GM18519 (cell line): ENCODE data around the gene IL10RB.

Source experiments
- ATAC-seq: cut with Tn5 transposase; IDR thresholded peaks from one replicate; pipeline ENCODE4 v1.9.1; 2021; ENCODE audit warnings: mild to moderate bottlenecking, moderate library complexity; ENCODE audit not compliant: unreplicated experiment, low FRiP score

The IL10RB gene

GRCh38 chr21:33324291-33325221 is 58.4 kb downstream of the IL10RB start, which contains the start of gene IFNAR1:
Gene IFNAR1 (plus strand): TSS chr21:33324970. CDS start chr21:33325056, 86 bp downstream.
- peak; percentile 49 for ATAC-seq

DNA sequence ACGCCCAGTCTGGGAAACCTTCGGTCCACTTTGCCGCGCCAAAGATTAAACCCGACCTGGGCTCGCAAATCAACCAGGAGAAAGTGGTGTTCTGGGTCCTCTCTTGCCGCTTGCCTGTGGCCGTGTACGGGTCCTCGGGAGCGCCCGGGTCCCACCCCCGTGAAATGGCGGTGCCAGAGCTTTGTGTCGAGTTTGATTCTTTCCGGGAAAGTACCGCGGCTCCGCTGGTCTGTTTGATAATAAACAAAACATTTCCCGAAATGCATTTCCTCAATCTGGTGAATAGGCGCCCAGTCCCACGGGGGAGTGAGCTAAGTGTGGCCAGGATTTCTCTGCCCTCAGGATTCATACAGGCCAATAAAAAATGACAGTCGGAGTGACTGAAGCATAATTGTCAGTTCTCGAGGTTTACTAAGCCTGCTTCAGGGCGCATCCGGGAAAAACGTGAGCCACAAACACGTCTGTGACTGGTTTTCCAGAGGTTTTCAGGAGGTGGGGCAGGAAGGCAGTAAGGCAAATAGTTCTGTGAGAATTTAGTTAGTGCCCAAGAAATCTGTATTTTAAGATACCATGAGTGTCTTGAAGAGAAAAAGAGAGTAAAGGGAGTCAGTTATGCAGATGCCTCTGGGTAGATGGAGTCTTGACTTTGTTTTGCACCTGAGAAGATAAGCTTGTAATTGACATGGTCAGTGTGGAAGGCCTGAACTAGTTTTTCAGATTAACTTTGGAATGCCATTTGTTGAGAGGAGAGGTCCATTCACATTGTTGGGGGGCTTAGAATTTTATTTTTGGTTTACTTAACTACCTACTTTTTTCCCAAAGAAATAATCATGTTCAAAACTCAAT is 59.3 kb downstream of the IL10RB start:
- peak; percentile 18 for ATAC-seq

DNA sequence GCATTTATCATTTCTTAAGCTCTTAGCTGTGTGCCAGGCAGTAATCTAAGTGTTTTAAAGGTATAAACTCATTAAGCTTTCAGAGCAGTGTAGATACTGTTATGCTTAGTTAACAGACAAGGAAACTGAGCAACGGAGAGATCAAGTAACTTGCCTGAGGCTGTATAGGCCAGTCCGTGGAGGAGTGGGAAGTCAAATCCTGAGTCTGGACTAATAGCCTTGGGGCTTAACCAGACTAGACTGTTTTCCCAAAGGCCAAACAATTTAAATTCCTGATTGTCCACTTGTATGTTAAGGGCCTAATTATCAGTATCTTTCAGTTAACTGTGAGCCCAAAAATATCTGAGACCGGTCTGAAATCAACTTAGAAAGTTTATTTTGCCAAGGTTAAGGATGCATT is 61.2 kb downstream of the IL10RB start:
- no peak for ATAC-seq

GRCh38 chr21:33327792-33328433 is 61.7 kb downstream of the IL10RB start:
- ATAC-seq = no peak

DNA sequence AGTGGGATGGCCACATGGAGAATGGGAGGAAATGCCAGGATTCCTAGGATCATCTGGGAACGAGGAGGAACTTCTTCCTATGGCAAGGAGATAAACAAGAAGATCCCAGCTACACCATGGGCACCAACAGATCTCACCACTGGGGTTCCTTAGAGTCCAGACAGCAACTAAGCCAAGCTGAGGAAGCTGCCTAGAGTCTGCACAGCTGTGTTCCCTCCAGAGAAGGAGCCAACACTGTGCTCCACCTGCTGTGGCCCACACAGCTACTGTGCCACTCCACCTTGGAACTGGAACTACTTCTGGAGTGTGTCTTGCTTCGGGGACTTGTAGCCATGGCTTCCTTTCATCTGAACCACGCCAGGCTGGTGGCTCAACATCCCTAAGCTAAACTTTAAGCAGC is 64.6 kb downstream of the IL10RB start:
- ATAC-seq = no peak

GRCh38 chr21:33332143-33332542 is 66.0 kb downstream of the IL10RB start:
- peak; percentile 69 for ATAC-seq

DNA sequence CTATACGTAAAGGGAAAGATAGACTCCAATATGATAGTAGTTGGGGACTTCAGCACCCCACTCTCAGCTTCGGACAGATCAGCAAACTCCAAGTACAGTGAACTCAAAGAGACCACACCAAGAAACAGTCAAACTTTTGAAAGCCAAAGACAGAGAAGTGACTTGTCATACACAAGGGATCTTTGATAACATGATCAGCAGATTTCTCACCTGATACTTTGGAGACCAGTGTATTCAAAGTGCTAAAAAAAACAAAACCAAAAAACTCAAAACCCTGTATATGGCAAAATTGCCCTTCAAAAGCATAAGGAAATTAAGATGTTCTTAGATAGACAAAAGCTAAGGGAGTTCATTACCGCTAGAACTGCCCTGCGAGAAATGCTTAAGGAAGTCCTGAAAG is 68.0 kb downstream of the IL10RB start:
- ATAC-seq = no peak

DNA sequence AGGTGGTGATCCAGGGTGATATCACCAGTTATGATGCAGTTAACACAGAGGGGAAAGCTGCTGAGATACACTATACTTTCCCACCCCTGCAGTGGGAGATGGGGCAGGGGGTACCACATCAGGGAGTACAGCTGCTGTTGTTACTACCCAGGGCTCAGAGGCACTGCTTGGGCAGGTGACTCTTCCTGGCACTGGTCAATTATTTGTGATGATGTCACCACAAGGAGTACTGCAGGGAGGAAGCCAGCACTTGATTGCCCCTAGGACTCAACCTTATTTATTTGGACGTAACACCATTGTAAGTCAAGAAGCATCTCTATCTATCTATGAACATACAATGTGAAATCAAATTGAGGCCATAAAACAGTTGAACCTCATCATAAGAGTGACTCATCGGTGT is 68.7 kb downstream of the IL10RB start:
- ATAC-seq = no peak

DNA sequence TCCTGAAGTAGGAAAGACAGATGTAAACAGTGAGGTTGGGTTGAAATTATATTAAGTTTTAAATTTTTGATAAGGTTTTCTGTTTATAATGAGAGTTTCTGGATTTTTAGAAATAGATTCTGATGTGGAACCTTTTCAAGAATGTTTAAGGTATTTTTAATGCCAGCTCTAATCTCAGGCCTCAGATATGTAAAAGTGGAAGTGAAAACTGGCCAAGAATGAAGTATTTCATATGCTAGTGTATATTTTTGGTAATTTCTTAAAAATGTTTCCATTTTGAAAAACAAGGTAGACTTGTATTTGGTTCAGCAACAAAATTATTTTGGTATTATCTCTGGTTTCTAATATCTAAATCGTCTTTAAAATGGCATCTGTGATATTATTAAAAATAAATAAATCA is 73.0 kb downstream of the IL10RB start:
- no peak for ATAC-seq

GRCh38 chr21:33339918-33340317 is 73.8 kb downstream of the IL10RB start:
- no peak for ATAC-seq

- ATAC-seq = no peak
These were observed 79.6 kb downstream of the IL10RB start for GRCh38 chr21:33345751-33346238.
